Stimulated activated naive CD8-positive, alpha-beta T cell treated with anti-CD3 and anti-CD28 coated beads, Interleukin-15, Interleukin-2, amounts not matched to agents 100 ng/mL and 50 ng/mL, for 24 hours (primary cell): Measurements from ENCODE around the gene GPD2.
A peak's percentile ranks its signal among the peaks of the same experiment; 100 is the strongest.
"Not testable (repeated sequence)": the region's sequence is repeated elsewhere in the genome, so short reads cannot be mapped to it uniquely, and the experiment has no call there.

Experiments
- H3K27ac Mint-ChIP-seq: one replicate; pipeline ENCODE4 v1.8.0; 2021; ENCODE audit warnings: mild to moderate bottlenecking, mixed read lengths
- H3K27me3 Mint-ChIP-seq: one replicate; pipeline ENCODE4 v1.8.0; 2021; ENCODE audit warnings: mixed read lengths
- H3K36me3 Mint-ChIP-seq: one replicate; pipeline ENCODE4 v1.8.0; 2021; ENCODE audit warnings: low read depth, mixed read lengths
- H3K4me1 Mint-ChIP-seq: one replicate; pipeline ENCODE4 v1.8.0; 2021; ENCODE audit warnings: low read depth, mixed read lengths
- H3K4me3 Mint-ChIP-seq: one replicate; pipeline ENCODE4 v1.8.0; 2021; ENCODE audit warnings: mild to moderate bottlenecking, mixed read lengths
- H3K9me3 Mint-ChIP-seq: one replicate; pipeline ENCODE4 v1.8.0; 2021; ENCODE audit warnings: mixed read lengths

Gene GPD2

GRCh38 chr2:156480376-156480775 is 44.2 kb downstream of the GPD2 start:
- no peaks in the 10 kb centered on the region for H3K27me3 Mint-ChIP-seq
- peak overlapping the region; percentile 50 for H3K4me3 Mint-ChIP-seq
- no peaks in the 10 kb centered on the region for H3K9me3 Mint-ChIP-seq
- peaks cover 61% of the 10 kb centered on the region for H3K36me3 Mint-ChIP-seq
- peaks cover 72% of the 10 kb centered on the region for H3K4me1 Mint-ChIP-seq
- H3K27ac Mint-ChIP-seq: peak overlapping the region; percentile 88

- Mint-ChIP-seq H3K9me3 (no peaks in the 10 kb centered on the region), H3K4me3 (peak overlapping the region; percentile 17), H3K27me3 (no peaks in the 10 kb centered on the region), H3K27ac (no peak overlapping the region), H3K4me1 (peaks cover 72% of the 10 kb centered on the region), H3K36me3 (peaks cover 55% of the 10 kb centered on the region)
Observed at GRCh38 chr2:156481312-156481711, 45.1 kb downstream of the GPD2 start.

GRCh38 chr2:156483741-156484173 is 47.6 kb downstream of the GPD2 start:
- peaks cover 45% of the 10 kb centered on the region for H3K36me3 Mint-ChIP-seq
- H3K4me1 Mint-ChIP-seq: peaks cover 67% of the 10 kb centered on the region
- H3K27ac Mint-ChIP-seq: no peak overlapping the region
- no peaks in the 10 kb centered on the region for H3K27me3 Mint-ChIP-seq
- H3K4me3 Mint-ChIP-seq: no peak overlapping the region
- no peaks in the 10 kb centered on the region for H3K9me3 Mint-ChIP-seq

- H3K9me3 Mint-ChIP-seq: no peaks in the 10 kb centered on the region
- H3K27ac Mint-ChIP-seq: no peak overlapping the region
- no peak overlapping the region for H3K4me3 Mint-ChIP-seq
- no peaks in the 10 kb centered on the region for H3K27me3 Mint-ChIP-seq
- H3K4me1 Mint-ChIP-seq: peaks cover 61% of the 10 kb centered on the region
- H3K36me3 Mint-ChIP-seq: peaks cover 35% of the 10 kb centered on the region
Observed at GRCh38 chr2:156486147-156486546, 50.0 kb downstream of the GPD2 start.

- Mint-ChIP-seq H3K27ac (no peak overlapping the region), H3K27me3 (no peaks in the 10 kb centered on the region), H3K9me3 (no peaks in the 10 kb centered on the region), H3K4me3 (no peak overlapping the region), H3K4me1 (peaks cover 59% of the 10 kb centered on the region), H3K36me3 (peaks cover 35% of the 10 kb centered on the region)
Observed at GRCh38 chr2:156486614-156487013, 50.4 kb downstream of the GPD2 start.

- Mint-ChIP-seq H3K27me3 (no peaks in the 10 kb centered on the region), H3K36me3 (peaks cover 20% of the 10 kb centered on the region), H3K4me3 (no peak overlapping the region), H3K4me1 (peaks cover 61% of the 10 kb centered on the region), H3K27ac (no peak overlapping the region), H3K9me3 (no peaks in the 10 kb centered on the region)
Observed at GRCh38 chr2:156489195-156489594, 53.0 kb downstream of the GPD2 start.

GRCh38 chr2:156489750-156490465 is 53.7 kb downstream of the GPD2 start:
- peak overlapping the region; percentile 26 for H3K4me3 Mint-ChIP-seq
- H3K27ac Mint-ChIP-seq: peak overlapping the region; percentile 19
- peaks cover 61% of the 10 kb centered on the region for H3K4me1 Mint-ChIP-seq
- H3K27me3 Mint-ChIP-seq: no peaks in the 10 kb centered on the region
- no peaks in the 10 kb centered on the region for H3K9me3 Mint-ChIP-seq
- H3K36me3 Mint-ChIP-seq: peaks cover 16% of the 10 kb centered on the region

- no peak overlapping the region for H3K27ac Mint-ChIP-seq
- H3K27me3 Mint-ChIP-seq: no peaks in the 10 kb centered on the region
- H3K4me1 Mint-ChIP-seq: peaks cover 61% of the 10 kb centered on the region
- H3K9me3 Mint-ChIP-seq: no peaks in the 10 kb centered on the region
- H3K4me3 Mint-ChIP-seq: no peak overlapping the region
- peaks cover 14% of the 10 kb centered on the region for H3K36me3 Mint-ChIP-seq
Observed at GRCh38 chr2:156490466-156490840, 54.3 kb downstream of the GPD2 start.

- Mint-ChIP-seq H3K4me1 (peaks cover 61% of the 10 kb centered on the region), H3K4me3 (no peak overlapping the region), H3K36me3 (peaks cover 13% of the 10 kb centered on the region), H3K9me3 (no peaks in the 10 kb centered on the region), H3K27ac (no peak overlapping the region), H3K27me3 (no peaks in the 10 kb centered on the region)
Observed at GRCh38 chr2:156491176-156491575, 55.0 kb downstream of the GPD2 start.

GRCh38 chr2:156492979-156493378 is 56.8 kb downstream of the GPD2 start:
- Mint-ChIP-seq H3K9me3 (no peaks in the 10 kb centered on the region), H3K27ac (peak overlapping the region; percentile 3), H3K4me3 (no peak overlapping the region), H3K36me3 (peaks cover 19% of the 10 kb centered on the region), H3K4me1 (peaks cover 57% of the 10 kb centered on the region), H3K27me3 (no peaks in the 10 kb centered on the region)

GRCh38 chr2:156495998-156496397 is 59.8 kb downstream of the GPD2 start:
- not testable (repeated sequence) for H3K27ac Mint-ChIP-seq, H3K27me3 Mint-ChIP-seq, H3K9me3 Mint-ChIP-seq, H3K4me3 Mint-ChIP-seq
- Mint-ChIP-seq H3K4me1 (peaks cover 33% of the 10 kb centered on the region), H3K36me3 (peaks cover 11% of the 10 kb centered on the region)

GRCh38 chr2:156505696-156506095 is 69.5 kb downstream of the GPD2 start:
- no peak overlapping the region for H3K4me3 Mint-ChIP-seq
- H3K27me3 Mint-ChIP-seq: no peaks in the 10 kb centered on the region
- no peaks in the 10 kb centered on the region for H3K9me3 Mint-ChIP-seq
- H3K27ac Mint-ChIP-seq: no peak overlapping the region
- peaks cover 25% of the 10 kb centered on the region for H3K36me3 Mint-ChIP-seq
- peaks cover 12% of the 10 kb centered on the region for H3K4me1 Mint-ChIP-seq

GRCh38 chr2:156511122-156511521 is 74.9 kb downstream of the GPD2 start:
- Mint-ChIP-seq H3K9me3 (no peaks in the 10 kb centered on the region), H3K36me3 (peaks cover 53% of the 10 kb centered on the region), H3K4me3 (no peak overlapping the region), H3K27me3 (no peaks in the 10 kb centered on the region), H3K27ac (no peak overlapping the region), H3K4me1 (no peaks in the 10 kb centered on the region)

GRCh38 chr2:156511803-156512202 is 75.6 kb downstream of the GPD2 start:
- no peaks in the 10 kb centered on the region for H3K27me3 Mint-ChIP-seq
- no peak overlapping the region for H3K4me3 Mint-ChIP-seq
- H3K9me3 Mint-ChIP-seq: no peaks in the 10 kb centered on the region
- H3K4me1 Mint-ChIP-seq: no peaks in the 10 kb centered on the region
- peaks cover 58% of the 10 kb centered on the region for H3K36me3 Mint-ChIP-seq
- no peak overlapping the region for H3K27ac Mint-ChIP-seq

GRCh38 chr2:156512451-156512850 is 76.3 kb downstream of the GPD2 start:
- Mint-ChIP-seq H3K4me3 (no peak overlapping the region), H3K36me3 (peaks cover 63% of the 10 kb centered on the region), H3K27me3 (no peaks in the 10 kb centered on the region), H3K9me3 (no peaks in the 10 kb centered on the region), H3K27ac (no peak overlapping the region), H3K4me1 (no peaks in the 10 kb centered on the region)

- Mint-ChIP-seq H3K9me3 (no peaks in the 10 kb centered on the region), H3K36me3 (peaks cover 64% of the 10 kb centered on the region), H3K27me3 (no peaks in the 10 kb centered on the region), H3K4me1 (no peaks in the 10 kb centered on the region), H3K4me3 (no peak overlapping the region), H3K27ac (no peak overlapping the region)
Observed at GRCh38 chr2:156513219-156513618, 77.0 kb downstream of the GPD2 start.
